GM12873 (cell line): ENCODE results near the gene PDAP1.
A peak's percentile ranks its signal among the peaks of the same experiment; 100 is the strongest.

Source experiments
- TF ChIP-seq, protein P1 (sequence below): IDR thresholded peaks from 2 replicates; pipeline ENCODE4 v1.5.1; 2012; ENCODE audit warnings: low read depth, mild to moderate bottlenecking, moderate library complexity, low read length, control low read depth; ENCODE audit not compliant: insufficient read depth; ENCODE audit errors: missing control alignments

The PDAP1 gene

GRCh38 chr7:99451936-99452335 is 43.5 kb upstream of the PDAP1 start:
- TF ChIP-seq, protein P1, sequence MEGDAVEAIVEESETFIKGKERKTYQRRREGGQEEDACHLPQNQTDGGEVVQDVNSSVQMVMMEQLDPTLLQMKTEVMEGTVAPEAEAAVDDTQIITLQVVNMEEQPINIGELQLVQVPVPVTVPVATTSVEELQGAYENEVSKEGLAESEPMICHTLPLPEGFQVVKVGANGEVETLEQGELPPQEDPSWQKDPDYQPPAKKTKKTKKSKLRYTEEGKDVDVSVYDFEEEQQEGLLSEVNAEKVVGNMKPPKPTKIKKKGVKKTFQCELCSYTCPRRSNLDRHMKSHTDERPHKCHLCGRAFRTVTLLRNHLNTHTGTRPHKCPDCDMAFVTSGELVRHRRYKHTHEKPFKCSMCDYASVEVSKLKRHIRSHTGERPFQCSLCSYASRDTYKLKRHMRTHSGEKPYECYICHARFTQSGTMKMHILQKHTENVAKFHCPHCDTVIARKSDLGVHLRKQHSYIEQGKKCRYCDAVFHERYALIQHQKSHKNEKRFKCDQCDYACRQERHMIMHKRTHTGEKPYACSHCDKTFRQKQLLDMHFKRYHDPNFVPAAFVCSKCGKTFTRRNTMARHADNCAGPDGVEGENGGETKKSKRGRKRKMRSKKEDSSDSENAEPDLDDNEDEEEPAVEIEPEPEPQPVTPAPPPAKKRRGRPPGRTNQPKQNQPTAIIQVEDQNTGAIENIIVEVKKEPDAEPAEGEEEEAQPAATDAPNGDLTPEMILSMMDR = no peak

DNA sequence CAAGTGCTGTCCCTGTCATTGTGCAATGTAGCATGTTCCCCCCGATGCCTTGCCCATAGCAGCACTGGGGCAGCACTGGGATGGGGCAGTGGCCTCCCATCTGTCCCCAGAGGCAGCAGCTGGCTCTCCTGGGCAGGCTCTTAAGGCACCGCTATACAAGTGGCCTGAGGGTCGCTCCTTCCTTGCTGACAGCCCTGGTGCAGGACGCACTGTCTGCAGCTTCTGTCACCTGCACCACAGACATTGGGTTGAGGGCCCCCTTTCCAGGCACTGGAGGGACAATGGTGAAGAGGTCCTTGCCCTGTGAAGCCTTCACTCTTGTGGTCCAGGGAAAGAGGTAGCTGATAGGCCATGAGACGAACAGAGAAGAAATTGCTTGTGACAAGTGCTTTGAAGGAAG is 40.9 kb upstream of the PDAP1 start:
- TF ChIP-seq, protein P1 = no peak

DNA sequence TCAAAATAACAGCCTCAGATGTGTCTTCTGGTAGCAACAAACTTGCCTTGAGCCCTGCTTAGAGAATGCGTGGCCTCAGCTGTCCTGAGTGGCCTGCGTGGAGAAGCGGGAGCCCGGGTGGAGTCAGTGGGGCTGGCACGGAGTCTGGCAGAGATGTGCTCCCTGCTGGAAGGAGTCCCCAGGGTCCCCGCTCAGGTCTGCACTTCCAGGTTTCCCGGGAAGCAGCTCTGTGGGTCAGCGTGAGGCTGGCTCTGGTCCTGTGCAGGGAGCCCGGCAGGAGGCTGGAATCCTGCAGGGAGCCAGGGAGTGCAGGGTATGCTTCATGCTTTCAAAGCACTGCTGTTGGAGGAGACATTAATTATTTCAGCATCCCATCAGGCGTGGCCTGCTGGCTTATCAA is 40.5 kb upstream of the PDAP1 start:
- TF ChIP-seq, protein P1 = no peak

GRCh38 chr7:99447943-99448342 is 39.5 kb upstream of the PDAP1 start:
- TF ChIP-seq, protein P1 = peak; percentile 62

- TF ChIP-seq, protein P1 = no peak
Observed at GRCh38 chr7:99446096-99446495, 37.7 kb upstream of the PDAP1 start.

GRCh38 chr7:99440195-99440594 is 31.8 kb upstream of the PDAP1 start:
- TF ChIP-seq, protein P1 = no peak

DNA sequence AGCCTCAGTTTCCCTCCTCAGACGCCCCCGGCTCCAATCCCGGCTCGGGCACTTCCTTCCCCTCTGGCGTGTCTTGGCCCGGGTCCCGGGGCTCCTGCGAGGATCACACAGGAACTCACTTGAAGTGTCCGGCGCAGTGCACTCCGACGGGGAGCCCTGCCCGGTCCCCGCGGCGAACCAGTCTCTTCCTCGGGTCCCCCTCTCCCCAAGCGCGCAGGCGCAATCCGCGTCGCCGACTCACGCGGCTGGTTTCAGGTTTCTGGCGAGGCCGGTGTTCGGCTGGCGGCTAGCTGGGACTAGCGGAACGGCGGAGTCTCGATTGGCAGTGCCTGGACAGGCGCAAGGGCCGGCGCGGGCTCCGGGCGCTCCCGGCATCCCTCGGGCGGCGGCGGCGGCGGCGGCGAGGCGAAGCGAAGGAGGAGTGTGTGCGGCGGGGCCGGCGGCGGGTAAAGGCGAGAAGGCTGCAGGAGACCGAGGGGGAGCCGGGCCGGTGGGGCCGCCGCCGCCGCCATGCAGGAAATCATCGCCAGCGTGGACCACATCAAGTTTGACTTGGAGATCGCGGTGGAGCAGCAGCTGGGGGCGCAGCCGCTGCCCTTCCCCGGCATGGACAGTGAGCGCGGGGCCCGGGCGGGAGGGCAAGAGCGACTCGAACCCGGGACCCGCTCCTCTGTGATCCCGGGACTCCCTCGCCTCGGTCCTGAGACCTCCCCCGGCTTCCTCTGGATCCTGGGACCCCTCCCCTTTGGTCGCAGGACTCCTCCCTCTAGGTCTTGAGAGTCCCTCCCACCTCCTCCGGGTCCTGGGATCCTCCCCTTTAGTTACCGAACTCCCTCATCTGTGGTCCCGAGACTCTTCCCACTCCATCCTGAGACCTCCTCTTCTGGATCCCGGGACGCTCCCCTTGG is 30.4 kb upstream of the PDAP1 start, which contains the start of the genes CPSF4 and PTCD1:
Gene CPSF4, plus strand, starts transcription at position 371 of the 908 bp plus-strand sequence. Its CDS starts 140 bp downstream, at position 511.
Gene PTCD1, minus strand, starts transcription at position 226 of the 908 bp plus-strand sequence. CDS start 3,556 bp downstream, outside the sequence.
- TF ChIP-seq, protein P1 = no peak
